Stimulated activated CD4-positive, alpha-beta T cell treated with anti-CD3 and anti-CD28 coated beads, Interleukin-15, amount 100 ng/mL, for 24 hours (primary cell): Measurements from ENCODE around the gene KCNMA1.

Experiments
- DNase-seq: peaks from one replicate; pipeline ENCODE4 v3.0.0-alpha.2; 2020

The KCNMA1 gene

DNA sequence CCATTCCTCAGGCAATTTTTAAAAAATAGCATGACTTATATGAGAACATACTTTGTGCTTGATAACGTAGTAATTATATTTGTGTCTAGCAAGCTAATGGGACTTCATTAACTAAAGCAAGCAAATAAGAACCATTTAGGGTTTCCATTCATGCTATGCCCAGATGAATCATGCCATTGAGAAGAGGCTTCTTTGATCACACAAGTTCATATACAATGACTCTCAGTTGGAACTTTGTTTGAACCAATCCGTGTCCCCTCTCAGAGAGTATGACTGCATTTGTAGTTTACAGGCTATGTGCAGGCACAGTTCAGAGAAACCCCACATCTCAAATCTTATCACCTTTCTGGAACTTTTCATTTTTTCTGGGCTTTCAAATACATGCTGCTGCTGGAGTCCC lies 614.2 kb downstream of the KCNMA1 start:
- no peak for DNase-seq

- no peak for DNase-seq
Measured at GRCh38 chr10:77022671-77023070, 614.9 kb downstream of the KCNMA1 start.

DNA sequence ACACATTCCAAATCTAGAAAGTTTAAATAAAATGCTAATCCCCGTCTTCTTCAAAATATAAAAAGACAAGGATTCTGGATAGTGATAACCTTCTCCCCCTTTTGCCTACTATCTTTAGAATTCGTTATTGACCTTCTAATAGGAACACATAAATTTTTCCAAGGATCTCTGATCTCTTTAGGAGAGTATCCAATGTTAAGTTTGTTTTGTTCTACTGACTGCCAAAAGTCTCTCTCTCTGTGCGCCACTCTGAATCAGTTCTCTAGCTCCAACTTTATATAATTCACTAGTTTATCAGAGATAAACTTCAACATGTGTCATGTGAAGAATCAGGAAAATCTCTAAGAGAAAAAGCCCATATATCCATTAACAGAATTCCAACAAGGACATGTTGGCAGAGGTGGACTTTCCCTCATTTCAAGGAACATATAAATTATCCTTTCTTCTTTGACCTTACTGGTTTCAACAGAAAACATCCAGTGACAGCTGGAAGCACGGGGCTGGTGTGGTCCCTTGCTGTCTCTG lies 615.6 kb downstream of the KCNMA1 start:
- DNase-seq: no peak

- DNase-seq: no peak
Measured at GRCh38 chr10:77020426-77021040, 617.1 kb downstream of the KCNMA1 start.

- no peak for DNase-seq
Measured at GRCh38 chr10:77016855-77017254, 620.8 kb downstream of the KCNMA1 start.

- DNase-seq: no peak
Measured at GRCh38 chr10:77016278-77016815, 621.3 kb downstream of the KCNMA1 start.

- no peak for DNase-seq
Measured at GRCh38 chr10:77015360-77015759, 622.2 kb downstream of the KCNMA1 start.

GRCh38 chr10:77012812-77013500 lies 624.7 kb downstream of the KCNMA1 start:
- no peak for DNase-seq

DNA sequence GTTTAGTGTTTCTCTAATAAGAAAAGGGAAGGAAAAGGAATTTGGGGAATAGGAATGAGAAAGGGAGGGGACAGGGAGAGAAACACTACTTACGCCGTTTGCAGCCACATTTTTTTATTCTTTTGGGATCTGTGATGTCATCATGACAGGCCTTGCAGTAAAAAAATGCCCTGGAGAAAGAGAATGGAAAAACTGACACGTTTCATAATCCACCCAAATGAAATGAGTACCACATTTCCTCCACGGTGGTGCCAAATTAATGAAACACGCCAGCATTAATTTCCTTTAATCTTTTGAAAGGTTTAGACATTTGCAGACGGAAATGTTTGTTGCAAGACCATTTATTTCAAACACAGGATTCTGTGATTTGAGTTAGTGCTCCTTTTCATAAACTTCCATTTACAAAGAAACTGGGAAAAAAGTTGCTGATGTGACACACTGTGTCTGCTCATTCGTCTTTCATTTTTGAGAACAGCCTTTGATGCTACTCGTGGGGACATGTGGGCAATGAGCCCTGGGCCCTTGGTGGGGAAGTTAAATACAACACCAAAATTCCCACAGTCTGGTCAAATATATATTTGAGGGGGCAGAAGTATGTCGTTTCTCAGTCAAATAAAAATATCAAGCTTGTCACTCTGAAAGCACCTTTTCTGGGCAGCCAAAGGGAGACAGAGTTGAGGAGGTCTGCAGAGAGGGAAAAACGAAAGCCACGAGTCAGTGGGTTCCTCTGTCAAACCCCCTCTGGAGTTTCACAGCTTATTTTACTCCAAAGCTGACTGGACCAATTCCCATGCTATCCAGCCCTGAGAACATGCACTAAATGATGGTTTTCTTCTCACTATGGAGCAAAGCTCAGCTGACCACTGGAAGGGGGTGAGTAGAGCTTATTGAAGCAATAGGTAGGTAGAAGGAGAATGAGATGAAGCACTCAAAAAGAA lies 625.5 kb downstream of the KCNMA1 start:
- no peak for DNase-seq

GRCh38 chr10:77010430-77010829 lies 627.2 kb downstream of the KCNMA1 start:
- no peak for DNase-seq

- no peak for DNase-seq
Measured at GRCh38 chr10:77007834-77008233, 629.8 kb downstream of the KCNMA1 start.

- no peak for DNase-seq
Measured at GRCh38 chr10:77006836-77007511, 630.6 kb downstream of the KCNMA1 start.

DNA sequence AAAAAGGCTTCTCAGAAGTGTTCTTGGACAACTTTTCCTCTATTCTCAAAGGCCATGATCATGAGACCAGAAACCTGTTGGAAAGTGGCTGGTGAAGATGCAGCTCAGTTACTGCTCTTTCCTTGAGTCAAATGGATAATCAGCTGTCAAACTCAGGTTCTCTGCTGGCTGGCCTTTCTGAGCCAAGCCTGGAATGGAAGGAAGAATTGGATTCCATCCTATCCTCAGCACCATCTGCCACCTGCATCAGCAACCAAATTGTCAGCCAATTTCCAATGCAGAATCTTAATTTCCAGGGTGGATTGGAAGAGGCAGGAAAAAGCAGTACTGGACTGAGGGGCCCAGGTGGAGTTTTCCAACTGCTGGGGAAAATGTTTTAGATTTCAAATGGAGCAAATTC lies 631.7 kb downstream of the KCNMA1 start:
- no peak for DNase-seq

DNA sequence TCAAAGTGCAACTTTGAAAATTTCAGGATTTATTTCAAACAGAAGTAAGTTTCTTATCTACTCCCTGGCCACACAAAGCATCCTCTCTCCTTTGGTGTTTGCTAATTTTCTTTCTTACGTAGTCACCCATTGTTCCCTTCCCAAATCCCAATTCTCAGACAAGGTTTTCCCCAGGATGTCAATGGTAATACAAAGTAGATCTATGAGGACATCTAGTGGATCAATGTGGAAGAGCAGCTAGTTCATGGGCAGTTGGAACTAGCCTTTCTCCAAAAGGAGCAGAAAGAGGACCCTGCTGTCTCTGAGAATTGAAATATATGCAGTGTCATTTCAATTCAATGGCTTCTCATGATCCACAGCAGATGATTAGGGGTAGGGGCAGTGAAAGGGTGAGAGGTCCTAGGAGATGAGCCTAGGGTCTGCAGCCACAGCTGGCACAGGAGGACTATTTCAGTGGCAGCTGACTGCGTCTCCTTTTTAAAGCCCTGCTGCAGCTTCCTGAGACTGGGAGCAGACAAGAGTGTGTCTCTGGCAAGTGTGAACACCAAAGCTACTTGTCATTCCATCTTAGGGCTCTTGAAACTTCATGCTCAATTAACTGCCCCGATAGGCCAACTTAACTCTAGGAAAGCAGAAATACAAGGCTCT lies 632.6 kb downstream of the KCNMA1 start:
- no peak for DNase-seq

GRCh38 chr10:77002872-77003271 lies 634.7 kb downstream of the KCNMA1 start:
- no peak for DNase-seq

GRCh38 chr10:77001206-77001605 lies 636.4 kb downstream of the KCNMA1 start:
- DNase-seq: no peak

DNA sequence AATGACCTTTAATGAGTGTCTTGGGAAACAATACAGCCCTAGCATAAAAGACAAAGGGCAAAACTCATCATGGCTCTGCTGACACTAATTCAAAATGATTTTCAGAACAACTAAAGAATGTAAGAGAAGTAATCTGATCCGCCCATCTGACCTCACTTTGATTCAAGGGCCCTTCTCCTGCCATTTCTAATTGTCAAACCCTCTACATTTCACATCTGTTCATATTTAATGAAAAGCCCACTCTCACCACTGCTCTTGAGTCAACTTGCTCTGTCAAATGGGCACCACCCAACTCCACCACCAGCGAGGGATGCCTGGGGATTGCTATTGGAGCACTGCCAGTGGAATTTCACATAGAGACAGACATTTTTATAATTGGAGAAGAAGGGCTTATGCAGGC lies 639.2 kb downstream of the KCNMA1 start:
- DNase-seq: no peak

- no peak for DNase-seq
Measured at GRCh38 chr10:76997631-76998030, 640.0 kb downstream of the KCNMA1 start.

DNA sequence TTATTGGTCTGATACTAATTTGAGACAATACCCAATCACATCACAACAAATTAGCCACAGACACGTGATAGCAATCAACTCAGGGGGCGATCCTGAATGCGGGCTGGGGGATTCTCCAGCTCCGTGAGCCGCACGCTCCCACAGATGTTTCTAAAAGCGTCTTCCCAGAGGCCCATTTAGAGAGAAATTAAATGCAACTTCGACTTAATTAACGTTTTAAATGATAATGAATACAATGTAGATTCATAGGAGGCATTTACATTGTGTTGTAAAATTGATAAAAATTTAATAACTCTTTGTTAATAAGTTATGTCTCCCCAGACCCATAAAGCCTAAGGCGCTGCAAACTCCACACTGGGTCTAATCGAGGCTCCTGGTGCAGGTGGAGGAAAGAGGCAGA lies 642.6 kb downstream of the KCNMA1 start:
- no peak for DNase-seq

DNA sequence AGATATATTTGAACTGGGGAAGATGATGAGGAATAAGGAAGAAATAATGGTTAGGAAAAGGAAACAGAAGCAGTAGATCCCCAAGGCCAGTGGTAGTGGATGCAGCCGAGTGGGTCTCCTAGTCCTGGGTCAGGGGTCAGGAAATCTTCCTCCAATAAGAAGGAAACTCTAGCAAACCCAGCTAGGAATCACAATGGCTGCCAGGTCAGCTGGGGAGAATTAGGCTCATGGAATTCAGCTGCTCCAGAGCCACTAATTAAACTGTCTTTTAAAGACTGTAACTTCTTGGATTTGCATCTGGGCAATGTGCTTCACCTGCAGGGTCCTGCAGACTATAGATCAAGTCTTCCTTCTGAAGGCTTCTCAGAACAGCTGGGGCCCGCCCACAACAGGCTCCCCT lies 644.4 kb downstream of the KCNMA1 start:
- DNase-seq: no peak

DNA sequence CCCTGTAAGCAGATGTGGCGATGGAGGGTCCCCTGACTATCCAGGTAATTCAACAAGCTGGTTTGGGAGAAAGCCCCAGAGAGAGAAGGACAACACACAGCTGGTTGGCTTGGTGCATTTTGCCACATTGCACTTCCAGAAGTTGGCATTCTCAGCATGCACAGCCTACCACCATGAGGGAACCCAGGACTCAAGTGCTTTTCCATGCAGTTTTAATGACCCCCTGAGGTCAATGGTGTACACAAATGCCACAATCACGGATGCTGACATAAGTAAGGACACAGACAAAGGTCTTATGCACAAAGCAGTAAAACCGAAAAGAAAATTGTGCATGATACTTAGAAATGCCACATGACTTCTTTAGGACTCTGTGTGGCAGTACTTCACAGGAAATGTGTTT lies 645.1 kb downstream of the KCNMA1 start:
- DNase-seq: no peak

GRCh38 chr10:76991621-76992020 lies 646.0 kb downstream of the KCNMA1 start:
- DNase-seq: no peak
